Activated T-helper 2 cell treated with anti-CD3 and anti-CD28 coated beads, Interferon-gamma antibody, Interleukin-2, Interleukin-4, amounts not matched to agents 10 μg/mL and 5 μg/mL and 100 μg/mL, durations not matched to agents 14 hours and 24 hours and 36 hours (primary cell): ENCODE data around the gene PODN. TPM values are rescaled to one million over a fixed set of nuclear protein-coding genes. Genes with fewer than 3 reads are reported as not detected.

ENCODE experiments used
- DNase-seq: peaks from one replicate; pipeline ENCODE4 v3.0.0; 2021; ENCODE audit warnings: low spot score
- H3K27ac Mint-ChIP-seq: one replicate; pipeline ENCODE4 v1.8.0; 2021; ENCODE audit warnings: mixed read lengths
- H3K27me3 Mint-ChIP-seq: one replicate; pipeline ENCODE4 v1.8.0; 2021; ENCODE audit warnings: low read depth, mixed read lengths
- H3K36me3 Mint-ChIP-seq: one replicate; pipeline ENCODE4 v1.8.0; 2021; ENCODE audit warnings: low read depth, mixed read lengths
- H3K4me1 Mint-ChIP-seq: one replicate; pipeline ENCODE4 v1.8.0; 2021; ENCODE audit warnings: low read depth, mixed read lengths
- H3K4me3 Mint-ChIP-seq: one replicate; pipeline ENCODE4 v1.8.0; 2021; ENCODE audit warnings: low read depth, mild to moderate bottlenecking, moderate library complexity, mixed read lengths
- H3K9me3 Mint-ChIP-seq: one replicate; pipeline ENCODE4 v1.8.0; 2021; ENCODE audit warnings: mixed read lengths
- intact Hi-C: fragments of 100-400 bp; cut with micrococcal nuclease; formaldehyde crosslinking; loops from one replicate; pipeline ENCODE4 v1.15.1; 2023
- total RNA-seq: library from RNA; stranded (reverse); gene quantifications from 2 replicates; pipeline ENCODE4 v1.2.3, GENCODE V29; 2022

Gene PODN
- total RNA-seq, 1 donor from 2014 or later = not detected

DNA sequence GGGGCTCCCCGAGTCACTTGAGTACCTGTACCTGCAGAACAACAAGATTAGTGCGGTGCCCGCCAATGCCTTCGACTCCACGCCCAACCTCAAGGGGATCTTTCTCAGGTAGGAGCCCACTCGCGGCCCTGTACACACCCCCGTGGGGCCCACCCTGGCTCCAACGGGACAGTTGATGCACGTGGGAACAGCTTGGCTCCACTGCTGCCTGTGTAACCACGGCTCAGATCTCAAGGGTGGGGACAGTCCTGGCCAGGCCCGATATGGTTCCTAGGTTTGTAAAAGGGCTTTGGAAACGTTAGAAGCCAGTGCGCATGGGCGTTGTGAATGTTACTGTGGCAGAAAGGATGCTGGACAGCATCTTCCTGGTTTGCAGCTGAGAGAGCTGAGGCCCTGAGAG is 18.8 kb downstream of the PODN start:
- intact Hi-C loops = no loop called here
- no peak overlapping the region for H3K4me3 Mint-ChIP-seq
- no peak for DNase-seq
- H3K36me3 Mint-ChIP-seq = no peaks in the 10 kb centered on the region
- H3K4me1 Mint-ChIP-seq = no peaks in the 10 kb centered on the region
- H3K27ac Mint-ChIP-seq = no peak overlapping the region
- no peaks in the 10 kb centered on the region for H3K27me3 Mint-ChIP-seq
- H3K9me3 Mint-ChIP-seq = no peaks in the 10 kb centered on the region

DNA sequence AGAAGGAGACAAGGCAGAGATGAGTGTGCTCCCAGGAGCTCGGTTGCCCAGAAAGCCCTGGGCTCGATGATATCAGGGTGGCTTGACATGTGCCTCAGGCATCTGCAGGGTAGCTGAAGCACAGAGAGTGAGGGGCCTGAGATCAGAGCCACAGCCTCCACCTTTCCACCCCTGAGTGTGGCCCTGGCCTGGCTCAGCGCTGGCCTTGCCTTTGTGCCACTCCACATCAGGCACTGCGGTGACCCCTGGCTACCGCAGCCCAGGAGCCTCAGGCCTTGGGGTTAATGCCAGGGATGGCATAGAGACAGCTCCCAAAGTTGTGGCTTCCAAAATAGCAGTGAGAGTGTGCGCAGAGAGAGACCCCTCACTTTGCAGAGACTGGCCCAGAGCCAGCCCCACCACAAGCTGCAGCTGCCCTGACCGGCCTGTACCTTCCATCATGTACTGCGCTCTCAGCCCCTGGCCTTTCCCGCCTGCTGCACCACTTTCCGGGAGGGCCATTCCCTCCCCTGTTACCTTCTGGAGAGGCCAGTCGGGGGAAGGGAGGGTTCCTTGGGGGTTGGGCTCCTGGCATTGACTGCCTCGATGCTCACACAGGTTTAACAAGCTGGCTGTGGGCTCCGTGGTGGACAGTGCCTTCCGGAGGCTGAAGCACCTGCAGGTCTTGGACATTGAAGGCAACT is 19.5 kb downstream of the PODN start:
- no peak for DNase-seq
- no peak overlapping the region for H3K4me3 Mint-ChIP-seq
- intact Hi-C loops = no loop called here
- no peaks in the 10 kb centered on the region for H3K27me3 Mint-ChIP-seq
- no peak overlapping the region for H3K27ac Mint-ChIP-seq
- H3K4me1 Mint-ChIP-seq = no peaks in the 10 kb centered on the region
- no peaks in the 10 kb centered on the region for H3K36me3 Mint-ChIP-seq
- no peaks in the 10 kb centered on the region for H3K9me3 Mint-ChIP-seq

DNA sequence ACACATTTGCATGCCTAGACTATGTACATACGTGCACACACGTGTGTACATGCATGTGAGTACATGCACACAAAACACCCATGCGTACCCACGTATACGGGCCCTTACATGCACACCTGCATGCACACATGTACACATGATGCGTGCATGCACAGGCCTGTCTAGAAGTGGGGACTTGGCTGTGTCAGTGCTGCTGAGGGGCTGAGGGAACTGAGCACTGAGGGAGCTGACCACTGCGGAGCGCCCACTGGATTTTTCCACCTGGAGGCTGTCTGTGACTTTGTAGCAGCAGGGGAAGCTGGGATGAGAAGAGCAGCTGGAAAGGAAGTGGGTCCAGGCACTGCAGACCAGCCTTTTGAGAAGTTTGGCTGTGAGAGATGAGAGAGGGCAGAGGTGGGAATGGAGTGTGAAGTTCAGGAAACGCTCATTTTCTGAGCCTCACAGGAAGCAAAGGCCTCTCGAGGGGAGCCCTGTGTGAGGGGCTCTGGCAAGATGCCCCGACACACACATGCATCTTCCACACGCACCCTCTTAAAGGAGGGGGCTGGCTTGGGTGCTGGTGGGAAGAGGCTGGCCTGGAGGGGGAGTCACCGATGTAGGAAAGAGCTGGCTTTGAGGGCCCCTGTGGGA is 20.9 kb downstream of the PODN start:
- Mint-ChIP-seq H3K36me3 (no peaks in the 10 kb centered on the region), H3K27me3 (no peaks in the 10 kb centered on the region), H3K4me3 (no peak overlapping the region), H3K4me1 (no peaks in the 10 kb centered on the region), H3K9me3 (no peaks in the 10 kb centered on the region), H3K27ac (no peak overlapping the region)
- intact Hi-C loops = no loop called here
- DNase-seq = no peak

DNA sequence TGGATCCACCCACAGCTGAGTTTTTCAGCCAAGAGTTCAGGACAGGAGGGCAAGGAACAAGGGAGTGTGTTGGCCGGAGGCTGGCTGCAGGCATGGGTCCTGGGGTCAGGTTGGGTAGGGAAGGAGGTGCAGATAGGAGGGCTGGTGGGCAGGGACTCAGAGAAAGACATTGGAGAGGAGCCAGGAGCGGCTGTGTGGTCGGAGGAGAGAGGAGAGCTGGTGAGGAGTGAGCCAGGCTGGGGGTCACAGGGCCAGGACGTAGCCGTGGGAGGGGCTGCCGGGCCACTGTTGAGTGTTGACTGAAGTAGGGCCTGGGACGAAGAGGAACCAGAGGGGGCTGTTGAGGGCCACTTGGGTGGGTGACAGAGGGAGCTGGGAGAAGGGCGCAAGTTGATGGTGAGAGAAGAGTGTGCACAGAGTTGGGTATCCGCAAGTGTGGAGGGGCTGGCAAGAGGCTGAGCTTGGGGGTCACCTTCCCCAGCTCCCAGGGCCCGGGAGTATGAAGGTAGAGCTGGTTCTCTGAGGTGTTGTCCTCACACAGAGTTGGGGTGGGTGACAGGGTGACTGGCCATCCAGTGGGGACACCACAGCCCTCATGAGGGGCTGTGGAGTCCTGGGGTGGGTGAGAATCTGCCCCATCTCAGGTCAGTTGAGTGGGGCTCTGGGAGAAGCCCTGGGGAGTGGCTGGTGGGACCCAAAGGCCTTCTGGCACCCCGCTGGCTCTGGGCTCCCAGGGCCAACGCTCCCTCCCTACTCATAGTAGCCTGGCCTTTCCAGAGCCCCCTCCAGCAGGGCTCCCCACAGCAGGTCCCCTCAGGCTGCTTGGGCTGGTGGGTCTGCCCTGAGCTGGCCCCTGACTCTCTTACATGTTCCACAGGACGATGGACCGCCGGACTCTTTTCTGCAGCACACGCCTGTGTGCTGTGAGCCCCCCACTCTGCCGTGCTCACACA is 21.9 kb downstream of the PODN start:
- no peaks in the 10 kb centered on the region for H3K9me3 Mint-ChIP-seq
- no peak for DNase-seq
- H3K4me1 Mint-ChIP-seq = no peaks in the 10 kb centered on the region
- intact Hi-C loops = no loop called here
- H3K27ac Mint-ChIP-seq = no peak overlapping the region
- no peak overlapping the region for H3K4me3 Mint-ChIP-seq
- no peaks in the 10 kb centered on the region for H3K27me3 Mint-ChIP-seq
- H3K36me3 Mint-ChIP-seq = no peaks in the 10 kb centered on the region

DNA sequence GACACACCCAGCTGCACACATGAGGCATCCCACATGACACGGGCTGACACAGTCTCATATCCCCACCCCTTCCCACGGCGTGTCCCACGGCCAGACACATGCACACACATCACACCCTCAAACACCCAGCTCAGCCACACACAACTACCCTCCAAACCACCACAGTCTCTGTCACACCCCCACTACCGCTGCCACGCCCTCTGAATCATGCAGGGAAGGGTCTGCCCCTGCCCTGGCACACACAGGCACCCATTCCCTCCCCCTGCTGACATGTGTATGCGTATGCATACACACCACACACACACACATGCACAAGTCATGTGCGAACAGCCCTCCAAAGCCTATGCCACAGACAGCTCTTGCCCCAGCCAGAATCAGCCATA is 22.6 kb downstream of the PODN start:
- Mint-ChIP-seq H3K9me3 (no peaks in the 10 kb centered on the region), H3K4me1 (no peaks in the 10 kb centered on the region), H3K4me3 (no peak overlapping the region), H3K36me3 (no peaks in the 10 kb centered on the region), H3K27me3 (no peaks in the 10 kb centered on the region), H3K27ac (no peak overlapping the region)
- no peak for DNase-seq
- intact Hi-C loops = no loop called here

DNA sequence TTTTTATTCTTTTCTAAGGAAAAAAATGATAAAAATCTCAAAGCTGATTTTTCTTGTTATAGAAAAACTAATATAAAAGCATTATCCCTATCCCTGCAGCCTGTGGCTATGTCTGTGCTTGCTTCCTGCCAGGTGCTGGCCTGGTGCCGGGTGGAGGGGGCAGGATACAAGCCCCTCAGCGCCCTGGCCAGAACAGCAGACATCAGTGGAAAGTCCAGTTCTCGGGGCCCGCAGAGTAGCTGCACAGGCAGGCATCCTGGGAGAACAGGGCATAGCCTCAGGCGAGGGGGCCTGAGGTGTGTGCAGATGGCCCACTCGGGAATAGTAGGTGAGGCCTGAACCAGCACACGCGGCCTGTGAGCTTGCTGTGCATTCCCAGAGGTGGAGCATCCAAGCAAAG is 23.4 kb downstream of the PODN start:
- intact Hi-C loops = no loop called here
- Mint-ChIP-seq H3K4me3 (no peak overlapping the region), H3K9me3 (no peaks in the 10 kb centered on the region), H3K27ac (no peak overlapping the region), H3K4me1 (no peaks in the 10 kb centered on the region), H3K36me3 (no peaks in the 10 kb centered on the region), H3K27me3 (no peaks in the 10 kb centered on the region)
- DNase-seq = no peak

DNA sequence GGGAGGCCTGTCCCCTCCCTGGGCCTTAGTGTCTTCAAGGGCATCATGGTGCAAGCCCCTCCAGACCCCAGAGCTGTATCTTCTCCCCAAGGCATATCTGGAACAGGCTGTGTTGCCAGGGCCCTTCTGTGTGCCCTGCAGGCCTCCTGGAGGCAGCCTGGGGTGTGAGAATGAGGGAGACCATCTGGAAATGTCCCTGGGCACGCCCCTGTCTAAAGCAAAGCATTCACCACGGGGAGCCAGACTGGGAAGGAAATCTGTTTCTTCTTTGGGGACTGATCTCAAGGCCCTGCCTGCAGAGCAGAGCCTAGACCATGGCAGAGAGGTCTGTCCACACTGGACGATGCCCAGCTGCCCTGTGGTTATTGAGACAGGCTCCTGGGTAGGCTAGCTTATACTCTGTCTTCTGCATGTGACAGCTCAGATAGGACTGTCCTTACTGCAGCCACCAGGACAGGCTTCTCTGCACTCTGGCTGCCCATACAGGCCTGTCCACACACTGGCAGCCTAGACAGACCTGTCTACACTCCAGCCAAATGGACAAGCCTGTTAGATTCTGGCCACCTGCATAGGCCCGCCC is 24.6 kb downstream of the PODN start:
- no peaks in the 10 kb centered on the region for H3K9me3 Mint-ChIP-seq
- intact Hi-C loops = no loop called here
- H3K4me1 Mint-ChIP-seq = no peaks in the 10 kb centered on the region
- DNase-seq = no peak
- H3K27me3 Mint-ChIP-seq = no peaks in the 10 kb centered on the region
- H3K27ac Mint-ChIP-seq = no peak overlapping the region
- H3K4me3 Mint-ChIP-seq = no peak overlapping the region
- H3K36me3 Mint-ChIP-seq = no peaks in the 10 kb centered on the region

DNA sequence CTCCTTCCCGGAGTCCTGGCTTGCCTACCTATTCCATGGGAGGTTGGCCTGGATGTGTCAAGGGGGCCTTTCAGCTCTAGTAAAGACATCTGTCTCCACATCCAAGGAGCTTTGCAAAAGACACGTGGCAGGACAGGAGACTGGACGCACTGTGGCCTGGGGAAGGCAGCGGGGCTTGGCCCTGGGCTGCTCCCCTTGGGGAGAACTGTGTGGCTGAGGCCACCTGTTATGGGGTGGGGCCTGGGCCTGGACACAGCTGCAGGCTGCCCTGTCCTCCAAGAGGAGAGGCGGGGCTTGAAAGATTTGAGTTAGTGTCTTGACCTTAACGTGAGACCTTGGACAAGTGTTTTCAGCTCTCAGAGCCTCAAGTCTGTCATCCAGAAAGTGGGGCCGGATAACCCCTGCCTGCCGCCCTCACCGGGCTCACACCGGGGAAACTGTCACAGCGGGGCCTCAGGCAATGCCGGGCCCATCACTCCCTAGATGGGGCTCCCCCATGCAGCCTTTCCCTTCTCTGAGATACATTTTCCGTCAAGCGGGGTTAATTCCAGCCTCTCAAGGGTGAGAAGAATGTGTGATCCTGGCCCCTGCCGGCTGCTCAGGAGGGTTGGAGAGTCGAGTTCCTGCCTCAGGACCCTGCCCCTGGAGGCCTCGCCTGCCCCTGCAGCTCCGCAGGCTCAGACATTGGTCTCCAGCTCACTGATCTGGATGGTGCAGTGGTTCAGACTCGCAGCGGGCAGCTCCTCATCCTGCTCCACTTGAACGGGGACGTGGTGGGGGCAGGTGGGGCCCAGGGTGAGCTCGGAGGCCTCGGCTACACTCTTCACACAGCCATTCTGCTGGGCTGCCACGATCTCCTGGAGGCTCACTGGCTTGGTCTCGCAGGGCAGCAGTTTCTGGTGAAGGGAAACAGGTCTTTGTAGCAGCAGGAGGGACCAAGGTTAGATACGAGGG is 25.6 kb downstream of the PODN start:
- Mint-ChIP-seq H3K4me1 (no peaks in the 10 kb centered on the region), H3K27me3 (no peaks in the 10 kb centered on the region), H3K9me3 (no peaks in the 10 kb centered on the region), H3K27ac (no peak overlapping the region), H3K36me3 (no peaks in the 10 kb centered on the region), H3K4me3 (no peak overlapping the region)
- no peak for DNase-seq
- intact Hi-C loops = no loop called here

DNA sequence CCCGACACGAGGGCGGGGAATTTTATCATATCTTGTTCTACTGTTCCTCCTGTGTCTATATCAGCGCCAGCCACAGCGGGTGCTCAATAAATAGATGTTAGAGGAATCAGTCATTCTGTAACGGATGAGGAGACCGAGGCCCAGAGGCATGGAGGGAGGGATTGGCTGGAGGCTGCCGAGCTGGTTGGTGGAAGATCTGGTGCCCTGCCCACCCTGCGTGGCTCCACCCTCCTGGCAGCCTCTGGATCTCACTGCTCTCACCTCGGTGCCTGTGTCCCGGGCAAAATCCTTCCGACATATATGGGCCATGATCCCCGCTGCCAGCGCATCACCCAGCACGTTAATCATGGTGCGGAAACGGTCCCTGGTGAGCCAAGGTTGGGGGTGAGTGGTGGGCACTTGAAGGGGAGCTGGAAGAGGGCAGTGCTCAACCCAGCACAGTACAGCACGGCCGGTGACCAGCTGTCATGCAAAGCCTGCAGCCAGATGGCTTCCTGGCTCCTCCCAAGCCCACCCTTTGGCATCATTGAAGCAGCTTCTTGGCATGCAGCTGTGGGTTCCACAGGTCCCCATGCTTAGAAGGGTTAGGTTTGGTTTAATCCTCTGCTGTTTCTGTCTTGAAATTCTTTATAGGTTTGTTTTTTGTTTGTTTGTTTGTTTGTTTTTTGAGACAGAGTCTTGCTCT is 26.7 kb downstream of the PODN start:
- H3K27ac Mint-ChIP-seq = no peak overlapping the region
- no peaks in the 10 kb centered on the region for H3K27me3 Mint-ChIP-seq
- intact Hi-C loops = no loop called here
- H3K36me3 Mint-ChIP-seq = no peaks in the 10 kb centered on the region
- no peak for DNase-seq
- H3K4me1 Mint-ChIP-seq = no peaks in the 10 kb centered on the region
- no peaks in the 10 kb centered on the region for H3K9me3 Mint-ChIP-seq
- H3K4me3 Mint-ChIP-seq = no peak overlapping the region

DNA sequence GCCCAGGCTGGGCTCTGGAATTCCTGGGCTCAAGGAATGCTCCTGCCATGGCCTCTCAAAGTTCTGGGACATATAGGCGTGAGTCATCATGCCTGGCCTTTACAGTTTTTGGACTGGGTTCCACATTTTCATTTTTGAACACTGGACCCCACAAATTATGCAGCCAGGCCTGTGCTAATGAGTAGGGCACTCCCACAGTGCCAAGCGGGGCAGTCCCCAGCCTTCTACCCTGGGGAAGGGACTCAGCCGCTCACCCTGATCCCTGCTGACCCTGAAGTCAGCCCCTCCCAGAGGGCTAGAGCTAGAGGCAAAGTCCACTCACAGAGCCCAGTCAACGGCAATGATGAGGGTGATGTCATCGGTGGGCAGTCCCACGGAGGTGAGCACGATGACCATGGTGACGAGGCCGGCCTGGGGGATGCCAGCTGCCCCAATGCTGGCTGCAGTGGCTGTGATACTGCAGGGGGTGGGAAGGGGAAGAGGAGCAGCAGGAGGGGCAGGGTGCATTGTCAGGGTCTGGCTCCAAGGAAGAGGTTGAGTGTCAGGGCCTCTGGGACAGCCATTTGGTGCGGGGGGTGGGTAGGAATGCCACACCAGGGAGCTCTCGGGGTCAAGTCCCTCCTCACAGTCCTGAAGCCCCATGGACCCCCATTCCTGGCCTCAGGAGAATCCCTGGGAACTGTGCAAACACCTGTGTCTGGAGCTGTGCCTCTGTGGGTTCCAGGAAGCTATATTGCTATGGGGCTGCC is 27.6 kb downstream of the PODN start:
- Mint-ChIP-seq H3K4me3 (no peak overlapping the region), H3K27me3 (no peaks in the 10 kb centered on the region), H3K4me1 (no peaks in the 10 kb centered on the region), H3K27ac (no peak overlapping the region), H3K9me3 (no peaks in the 10 kb centered on the region), H3K36me3 (no peaks in the 10 kb centered on the region)
- DNase-seq = no peak
- intact Hi-C loops = no loop called here
